H9 (cell line): ENCODE results near the gene PNPLA8. TPM values are rescaled to one million over a fixed set of nuclear protein-coding genes. Genes with fewer than 3 reads are reported as not detected.

Source experiments
- DNase-seq: peaks from one replicate; pipeline ENCODE4 v3.0.0-alpha.2; 2017
- H2AFZ ChIP-seq: one replicate; pipeline ENCODE4 v1.6.1; 2013; ENCODE audit warnings: mild to moderate bottlenecking, low read length, control low read depth, moderate library complexity
- H2AK5ac ChIP-seq: 2 replicates; pipeline ENCODE4 v1.6.1; 2013; ENCODE audit warnings: low read length, control low read depth, mixed read lengths; ENCODE audit not compliant: insufficient read length
- H2BK120ac ChIP-seq: one replicate; pipeline ENCODE4 v1.6.1; 2013; ENCODE audit warnings: low read depth, mild to moderate bottlenecking, low read length, control low read depth, inconsistent platforms; ENCODE audit not compliant: poor library complexity, severe bottlenecking
- H2BK12ac ChIP-seq: 2 replicates; pipeline ENCODE4 v1.6.1; 2013; ENCODE audit warnings: low read length, control low read depth, mixed read lengths, low read depth; ENCODE audit not compliant: insufficient read length
- H2BK15ac ChIP-seq: 2 replicates; pipeline ENCODE4 v1.6.1; 2013; ENCODE audit warnings: low read depth, low read length, control low read depth
- H2BK20ac ChIP-seq: one replicate; pipeline ENCODE4 v1.6.1; 2013; ENCODE audit warnings: low read depth, mild to moderate bottlenecking, low read length, control low read depth, inconsistent platforms; ENCODE audit not compliant: poor library complexity, severe bottlenecking
- H2BK5ac ChIP-seq: 2 replicates; pipeline ENCODE4 v1.6.1; 2013; ENCODE audit warnings: low read length, control low read depth, mixed read lengths; ENCODE audit not compliant: insufficient read length
- H3K14ac ChIP-seq: 2 replicates; pipeline ENCODE4 v1.6.1; 2013; ENCODE audit warnings: low read length, control low read depth; ENCODE audit not compliant: insufficient read depth
- H3K18ac ChIP-seq: 2 replicates; pipeline ENCODE4 v1.6.1; 2013; ENCODE audit warnings: low read depth, mild to moderate bottlenecking, mixed read lengths, low read length, control low read depth; ENCODE audit not compliant: insufficient read length
- H3K23ac ChIP-seq: 2 replicates; pipeline ENCODE4 v1.6.1; 2013; ENCODE audit warnings: low read length, control low read depth, mixed read lengths, low read depth; ENCODE audit not compliant: insufficient read length
- H3K23me2 ChIP-seq: 2 replicates; pipeline ENCODE4 v1.6.1; 2013; ENCODE audit warnings: low read depth, mild to moderate bottlenecking, mixed read lengths, low read length, control low read depth; ENCODE audit not compliant: insufficient read length, poor library complexity, severe bottlenecking
- H3K27ac ChIP-seq: 2 replicates; pipeline ENCODE4 v1.5.1; 2013; ENCODE audit warnings: low read length, control low read depth, mixed read lengths, low read depth; ENCODE audit not compliant: insufficient read length
- H3K27me3 ChIP-seq: 2 replicates; pipeline ENCODE4 v1.6.1; 2013; ENCODE audit warnings: low read length, control low read depth, inconsistent platforms; ENCODE audit not compliant: insufficient read depth
- H3K4ac ChIP-seq: 2 replicates; pipeline ENCODE4 v1.6.1; 2013; ENCODE audit warnings: low read depth, mild to moderate bottlenecking, control low read depth, inconsistent platforms, low read length, moderate library complexity
- H3K4me1 ChIP-seq: 2 replicates; pipeline ENCODE4 v1.6.1; 2013; ENCODE audit warnings: low read length, control low read depth, inconsistent platforms; ENCODE audit not compliant: insufficient read depth
- H3K4me2 ChIP-seq: 2 replicates; pipeline ENCODE4 v1.6.1; 2013; ENCODE audit warnings: low read length, control low read depth, mixed read lengths; ENCODE audit not compliant: insufficient read length, insufficient read depth
- H3K56ac ChIP-seq: 2 replicates; pipeline ENCODE4 v1.6.1; 2013; ENCODE audit warnings: low read depth, mild to moderate bottlenecking, mixed read lengths, low read length, control low read depth; ENCODE audit not compliant: insufficient read length
- H3K79me1 ChIP-seq: 2 replicates; pipeline ENCODE4 v1.6.1; 2013; ENCODE audit warnings: low read depth, mild to moderate bottlenecking, moderate library complexity, low read length, control low read depth, inconsistent platforms; ENCODE audit not compliant: insufficient read depth, poor library complexity, severe bottlenecking
- H3K79me2 ChIP-seq: 2 replicates; pipeline ENCODE4 v1.6.1; 2013; ENCODE audit warnings: low read length, control low read depth, inconsistent platforms; ENCODE audit not compliant: insufficient read depth
- H3K9ac ChIP-seq: 2 replicates; pipeline ENCODE4 v1.6.1; 2013; ENCODE audit warnings: low read length, control low read depth, mixed read lengths; ENCODE audit not compliant: insufficient read length; ENCODE audit errors: extremely low read depth
- H3K9me3 ChIP-seq: one replicate; pipeline ENCODE4 v1.6.1; 2013; ENCODE audit warnings: low read depth, low read length, inconsistent platforms; ENCODE audit not compliant: control insufficient read depth
- H3T11ph ChIP-seq: one replicate; pipeline ENCODE4 v1.6.1; 2013; ENCODE audit warnings: mild to moderate bottlenecking, low read length, control low read depth, inconsistent platforms
- H4K20me1 ChIP-seq: one replicate; pipeline ENCODE4 v1.6.1; 2013; ENCODE audit not compliant: control insufficient read depth, insufficient read length, insufficient read depth
- H4K5ac ChIP-seq: 2 replicates; pipeline ENCODE4 v1.6.1; 2013; ENCODE audit warnings: low read depth, mild to moderate bottlenecking, mixed read lengths, low read length, control low read depth; ENCODE audit not compliant: insufficient read length
- H4K8ac ChIP-seq: replicated peaks from 2 replicates; pipeline ENCODE4 v1.6.1; 2013; ENCODE audit warnings: low read length, control low read depth, mixed read lengths, low read depth; ENCODE audit not compliant: insufficient read length
- H4K91ac ChIP-seq: 2 replicates; pipeline ENCODE4 v1.6.1; 2013; ENCODE audit warnings: low read depth, mild to moderate bottlenecking, moderate library complexity, mixed read lengths, low read length, control low read depth; ENCODE audit not compliant: insufficient read length
- H3K27ac Mint-ChIP-seq, 3 experiments: 2 replicates in 2 of 3; 3 replicates in 1 of 3; pipeline ENCODE4 v1.8.0; 2020 to 2021; ENCODE audit warnings: mixed read lengths in 3 of 3, mild to moderate bottlenecking in 1 of 3, moderate library complexity in 1 of 3
- H3K27me3 Mint-ChIP-seq: 2 replicates; pipeline ENCODE4 v1.8.0; 2021; ENCODE audit warnings: low read depth, mild to moderate bottlenecking, moderate library complexity, mixed read lengths
- H3K36me3 Mint-ChIP-seq, 3 experiments: 2 replicates in 2 of 3; 3 replicates in 1 of 3; pipeline ENCODE4 v1.8.0; 2020 to 2021; ENCODE audit warnings: low read depth in 3 of 3, mixed read lengths in 3 of 3; ENCODE audit not compliant: insufficient read depth in 1 of 3
- H3K4me1 Mint-ChIP-seq, 2 experiments: 2 replicates each; pipeline ENCODE4 v1.8.0; 2020; ENCODE audit warnings: mixed read lengths in 2 of 2
- H3K4me3 Mint-ChIP-seq, 2 experiments: 2 replicates in 1 of 2; 3 replicates in 1 of 2; pipeline ENCODE4 v1.8.0; 2020 to 2021; ENCODE audit warnings: mild to moderate bottlenecking in 2 of 2, mixed read lengths in 2 of 2, moderate library complexity in 1 of 2
- H3K9me3 Mint-ChIP-seq, 2 experiments: 2 replicates in 1 of 2; 3 replicates in 1 of 2; pipeline ENCODE4 v1.8.0; 2020; ENCODE audit warnings: mild to moderate bottlenecking in 2 of 2, mixed read lengths in 2 of 2, moderate library complexity in 1 of 2
- WGBS: extraction: QIAGEN DNeasy Blood & Tissue Kit; methylation state at CpG from one replicate; pipeline ENCODE4 v1.1.7; 2013; ENCODE audit warnings: missing lambda C conversion rate, low lambda C conversion rate, mixed read lengths; ENCODE audit not compliant: insufficient read length; ENCODE audit errors: extremely low coverage; 5-methylcytosine and 5-hydroxymethylcytosine counted together
- total RNA-seq: library from RNA; stranded (reverse); gene quantifications from 2 replicates; pipeline ENCODE4 v1.2.1, GENCODE V29; 2021
- TF ChIP-seq, protein P1 (sequence below): fragments of 200-600 bp; sonication (generic); conservative IDR thresholded peaks from 3 replicates; pipeline ENCODE4 v1.8.0; 2021; ENCODE audit warnings: antibody characterized with exemption, mild to moderate bottlenecking

The PNPLA8 gene
- total RNA-seq, 1 experiment from 2014 or later, result 11.7 TPM

- H3K27me3 ChIP-seq, result peaks cover 22% of the 10 kb centered on the region; the same call in 1 of the 2 replicates
- H3K4me2 ChIP-seq, result no peak overlapping the region
Observed at GRCh38 chr7:108453320-108453719, 72.6 kb downstream of the PNPLA8 start.

More at GRCh38 chr7:108453320-108453719, 72.6 kb downstream of the PNPLA8 start:
- Histone ChIP-seq H3K56ac (no peak overlapping the region), H4K91ac (no peak overlapping the region), H2AK5ac (no peak overlapping the region), H4K8ac (no peak overlapping the region), H2BK12ac (no peak overlapping the region), H3K4me1 (peaks cover 9% of the 10 kb centered on the region), H3K4ac (no peak overlapping the region), H3K9me3 (no peaks in the 10 kb centered on the region), H2BK5ac (no peak overlapping the region), H3K18ac (no peak overlapping the region), H2BK15ac (no peak overlapping the region), H3K79me2 (no peaks in the 10 kb centered on the region), H2AFZ (no peak overlapping the region), H2BK120ac (no peak overlapping the region), H3K23me2 (peaks cover 25% of the 10 kb centered on the region), H4K20me1 (no peaks in the 10 kb centered on the region), H3K27ac (no peak overlapping the region), H3T11ph (no peak overlapping the region), H4K5ac (no peak overlapping the region), H2BK20ac (no peak overlapping the region), H3K14ac (no peak overlapping the region), H3K23ac (no peak overlapping the region), H3K79me1 (no peaks in the 10 kb centered on the region), H3K9ac (no peak overlapping the region)
- Mint-ChIP-seq H3K27me3 (peaks cover 57% of the 10 kb centered on the region), H3K36me3 (peaks cover 0 to 1% (median 0%) of the 10 kb centered on the region in 3 experiments; a peak in 1 of 7 replicates), H3K4me3 (no peak overlapping the region), H3K9me3 (no peaks in the 10 kb centered on the region), H3K4me1 (peaks cover 36 to 52% of the 10 kb centered on the region in 2 experiments), H3K27ac (no peak overlapping the region)
- no CpG with 5 or more reads among the region's 4 CpGs for WGBS
- DNase-seq, result no peak
- TF ChIP-seq, protein P1, sequence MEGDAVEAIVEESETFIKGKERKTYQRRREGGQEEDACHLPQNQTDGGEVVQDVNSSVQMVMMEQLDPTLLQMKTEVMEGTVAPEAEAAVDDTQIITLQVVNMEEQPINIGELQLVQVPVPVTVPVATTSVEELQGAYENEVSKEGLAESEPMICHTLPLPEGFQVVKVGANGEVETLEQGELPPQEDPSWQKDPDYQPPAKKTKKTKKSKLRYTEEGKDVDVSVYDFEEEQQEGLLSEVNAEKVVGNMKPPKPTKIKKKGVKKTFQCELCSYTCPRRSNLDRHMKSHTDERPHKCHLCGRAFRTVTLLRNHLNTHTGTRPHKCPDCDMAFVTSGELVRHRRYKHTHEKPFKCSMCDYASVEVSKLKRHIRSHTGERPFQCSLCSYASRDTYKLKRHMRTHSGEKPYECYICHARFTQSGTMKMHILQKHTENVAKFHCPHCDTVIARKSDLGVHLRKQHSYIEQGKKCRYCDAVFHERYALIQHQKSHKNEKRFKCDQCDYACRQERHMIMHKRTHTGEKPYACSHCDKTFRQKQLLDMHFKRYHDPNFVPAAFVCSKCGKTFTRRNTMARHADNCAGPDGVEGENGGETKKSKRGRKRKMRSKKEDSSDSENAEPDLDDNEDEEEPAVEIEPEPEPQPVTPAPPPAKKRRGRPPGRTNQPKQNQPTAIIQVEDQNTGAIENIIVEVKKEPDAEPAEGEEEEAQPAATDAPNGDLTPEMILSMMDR, result no peak
